Fibroblast of skin of right biceps (primary cell): ENCODE data around the gene EPB41L2.
"Not testable (repeated sequence)": the region's sequence is repeated elsewhere in the genome, so short reads cannot be mapped to it uniquely, and the experiment has no call there.

Source experiments
- DNase-seq: peaks from one replicate; pipeline ENCODE4 v3.0.0-alpha.2; 2013

The EPB41L2 gene

DNA sequence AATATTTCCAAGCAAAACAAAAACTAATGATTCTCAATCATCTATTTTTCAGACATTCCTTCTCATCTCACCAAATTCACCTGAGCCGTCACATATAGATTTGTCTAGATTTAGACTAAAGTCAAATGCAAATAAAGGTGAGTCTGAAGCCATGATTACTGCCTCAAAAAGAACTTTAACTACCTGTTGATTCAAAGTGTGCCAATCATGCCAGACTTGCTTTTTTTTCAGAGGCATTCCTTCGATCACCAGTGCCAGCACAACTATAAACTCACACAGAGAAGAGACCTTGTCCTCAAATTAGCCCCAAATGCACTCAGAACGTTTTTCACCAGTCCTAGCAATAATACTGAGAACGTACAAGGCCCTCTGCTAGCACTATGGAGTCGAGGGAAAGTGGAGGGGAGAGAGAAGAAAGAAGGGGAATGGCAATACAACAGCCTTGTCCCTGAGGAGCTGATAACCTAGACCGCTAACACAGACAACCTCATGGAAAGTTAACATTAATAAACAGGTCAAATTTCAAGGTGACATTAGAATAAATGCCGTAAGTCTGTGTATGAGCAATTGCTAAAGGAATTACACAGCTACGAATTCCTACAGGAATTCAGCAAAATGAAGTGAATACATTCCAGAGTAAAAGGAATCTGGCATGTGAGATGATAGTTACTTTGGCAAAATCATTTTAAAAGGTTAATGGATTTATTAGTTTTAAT, 60.9 kb downstream of the EPB41L2 start:
- DNase-seq = peak; percentile 59

DNA sequence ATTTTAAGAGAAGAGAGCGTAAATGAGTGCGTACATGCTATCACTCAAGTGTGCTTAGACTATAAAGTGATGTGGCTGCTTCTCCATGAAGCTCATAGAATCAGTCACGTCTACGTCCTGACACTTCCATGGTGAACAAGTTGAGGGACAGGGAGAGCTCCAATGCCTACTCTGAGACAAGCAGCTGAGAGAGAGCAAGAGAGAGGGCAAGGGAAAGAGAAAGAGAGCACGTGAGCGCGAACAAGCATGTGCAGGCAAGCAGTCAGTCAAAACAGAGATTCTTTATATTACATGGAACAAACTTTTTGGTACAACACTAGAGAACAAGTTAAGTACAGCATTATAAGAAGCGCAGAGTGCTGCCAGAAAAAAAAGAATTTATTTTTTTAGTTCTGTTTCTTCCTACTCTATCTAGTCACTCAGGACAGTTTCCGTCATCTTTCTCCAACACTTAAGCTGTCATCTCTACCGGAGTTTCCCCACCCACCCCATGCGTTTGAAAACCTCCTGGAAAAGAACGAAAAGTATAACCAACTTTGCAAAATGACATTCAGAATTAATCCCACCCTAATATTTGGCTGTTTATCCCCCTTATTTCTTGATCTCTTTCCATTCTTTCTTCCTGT, 61.8 kb downstream of the EPB41L2 start:
- no peak for DNase-seq

DNA sequence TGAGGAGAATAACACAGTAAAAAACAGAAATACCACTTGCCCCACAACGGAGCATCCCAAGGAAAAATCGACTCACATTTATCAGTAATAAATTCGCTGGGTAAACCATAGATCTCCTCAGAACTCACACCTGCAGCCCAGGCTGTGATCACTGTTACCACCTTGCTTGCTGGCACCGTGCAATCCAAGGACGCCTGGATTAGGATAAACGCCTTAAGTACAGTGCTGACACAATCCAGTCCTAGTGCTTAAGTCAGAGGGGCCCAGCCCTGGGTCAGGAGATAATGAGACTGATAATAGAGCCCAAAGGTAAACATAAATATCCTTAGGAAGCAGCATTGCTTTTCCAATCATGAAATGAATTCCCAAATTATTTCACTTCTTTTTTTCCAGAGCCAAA, 62.5 kb downstream of the EPB41L2 start:
- no peak for DNase-seq

DNA sequence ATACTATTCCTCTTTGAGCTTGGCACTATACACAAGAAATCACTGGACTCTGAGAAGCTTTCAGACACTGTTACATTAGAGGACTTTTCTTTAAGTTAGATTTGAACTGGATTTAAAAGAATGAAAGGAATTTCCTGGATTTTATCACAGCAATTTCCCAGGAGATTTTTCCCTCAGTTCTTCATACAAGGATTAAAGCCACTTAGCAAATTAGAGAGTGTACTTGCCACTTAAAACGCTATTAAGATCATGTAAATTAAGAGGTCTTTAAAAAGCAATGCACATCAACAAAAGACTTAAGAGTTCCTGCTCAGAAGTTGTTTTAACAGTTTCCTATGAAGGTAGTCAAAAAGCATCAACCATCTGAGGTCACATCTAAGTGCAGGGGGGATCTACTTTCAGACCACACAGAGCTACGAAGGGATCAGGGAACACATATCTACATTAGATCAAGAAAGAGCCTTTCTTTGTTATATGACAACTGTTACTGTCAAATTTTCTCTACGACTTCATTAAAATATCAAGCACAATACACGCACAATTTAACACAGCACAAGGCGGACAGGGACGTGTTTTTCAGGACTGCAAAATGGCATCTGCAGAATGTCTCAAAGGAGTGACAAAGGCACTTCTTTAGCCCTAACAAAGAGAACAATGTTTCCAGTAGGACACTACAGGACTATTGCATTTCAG, 65.8 kb downstream of the EPB41L2 start:
- DNase-seq = peak; percentile 74

DNA sequence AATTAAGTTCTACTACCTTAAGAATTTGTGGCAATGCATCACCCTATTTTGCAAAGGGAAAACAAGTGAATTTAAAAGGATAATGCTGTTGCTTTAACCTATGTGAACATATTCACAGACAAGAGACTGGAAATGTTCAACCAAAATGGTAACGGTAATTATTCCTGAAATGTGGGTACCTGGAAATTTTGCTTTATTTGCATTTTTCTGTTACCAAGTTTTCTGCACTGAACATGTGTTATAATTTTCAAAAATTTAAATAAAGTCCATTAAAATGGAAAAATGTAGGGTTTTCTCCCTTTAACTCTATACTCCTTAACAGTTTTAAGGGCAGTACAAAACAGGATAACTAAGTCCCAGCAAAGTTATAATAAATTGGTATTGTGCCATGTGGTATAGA, 66.4 kb downstream of the EPB41L2 start:
- DNase-seq = no peak

DNA sequence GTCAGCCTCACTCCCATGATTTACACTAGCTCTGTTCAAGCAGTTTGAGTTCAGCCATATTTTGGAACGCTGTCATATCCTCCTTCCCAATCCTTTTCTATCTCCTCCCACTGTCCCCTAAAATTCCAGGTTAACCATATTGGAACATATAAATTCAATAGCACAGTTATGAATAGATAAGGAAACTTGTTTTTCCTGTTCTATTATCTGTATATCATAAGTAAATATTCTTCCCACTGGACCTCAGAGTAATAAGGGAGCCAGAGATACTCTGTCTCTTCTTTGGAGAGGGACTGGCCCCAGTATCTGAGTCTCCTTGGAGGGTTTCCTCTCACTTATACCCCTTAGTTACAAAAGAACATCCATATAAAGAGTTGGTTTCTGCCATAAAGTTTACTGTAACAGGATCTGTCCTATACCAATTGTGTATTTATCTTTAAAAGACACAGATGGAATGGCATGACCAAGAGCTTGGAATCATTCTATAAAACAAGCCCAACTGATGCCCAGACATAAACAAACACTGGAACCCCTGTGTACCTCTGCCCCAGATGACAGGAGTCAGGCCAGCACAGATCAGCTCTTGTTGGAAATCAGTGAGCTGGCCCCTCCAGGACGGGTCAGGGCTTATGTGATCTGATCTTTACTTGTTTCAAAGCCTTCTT, 67.1 kb downstream of the EPB41L2 start:
- DNase-seq = no peak

DNA sequence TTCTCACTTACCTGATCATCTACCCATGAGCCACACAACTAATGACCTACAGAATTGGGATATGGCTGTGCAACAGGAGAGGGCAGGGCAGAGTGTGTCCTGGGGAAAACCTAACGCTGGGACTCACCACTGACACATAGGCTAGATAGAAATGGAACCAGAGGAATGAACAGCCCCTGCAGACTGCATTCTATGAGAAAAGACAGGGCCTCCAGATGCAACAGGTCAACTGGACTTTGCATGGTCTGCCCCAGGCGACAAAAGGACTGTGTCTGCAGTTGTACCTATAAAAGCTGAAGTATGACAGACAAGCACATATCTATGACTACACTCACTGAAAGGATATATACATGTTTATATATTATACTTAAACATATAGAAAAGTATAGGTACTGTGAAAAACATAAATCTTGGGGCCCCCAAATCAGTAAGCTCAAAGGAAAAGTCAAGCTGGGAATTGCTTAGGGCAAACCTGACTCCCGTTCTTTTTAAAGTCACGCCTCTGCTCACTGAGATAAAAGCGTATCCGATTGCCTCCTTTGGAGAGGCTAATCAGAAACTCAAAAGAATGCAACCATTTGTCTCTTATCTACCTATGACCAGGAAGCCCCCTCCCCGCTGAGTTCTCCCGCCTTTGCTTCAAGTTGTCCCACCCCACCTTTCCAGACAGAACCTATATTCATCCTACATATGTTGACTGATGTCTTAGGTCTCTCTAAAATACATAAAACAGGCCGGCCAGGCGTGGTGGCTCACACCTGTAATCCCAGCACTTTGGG, 68.5 kb downstream of the EPB41L2 start:
- DNase-seq = no peak

DNA sequence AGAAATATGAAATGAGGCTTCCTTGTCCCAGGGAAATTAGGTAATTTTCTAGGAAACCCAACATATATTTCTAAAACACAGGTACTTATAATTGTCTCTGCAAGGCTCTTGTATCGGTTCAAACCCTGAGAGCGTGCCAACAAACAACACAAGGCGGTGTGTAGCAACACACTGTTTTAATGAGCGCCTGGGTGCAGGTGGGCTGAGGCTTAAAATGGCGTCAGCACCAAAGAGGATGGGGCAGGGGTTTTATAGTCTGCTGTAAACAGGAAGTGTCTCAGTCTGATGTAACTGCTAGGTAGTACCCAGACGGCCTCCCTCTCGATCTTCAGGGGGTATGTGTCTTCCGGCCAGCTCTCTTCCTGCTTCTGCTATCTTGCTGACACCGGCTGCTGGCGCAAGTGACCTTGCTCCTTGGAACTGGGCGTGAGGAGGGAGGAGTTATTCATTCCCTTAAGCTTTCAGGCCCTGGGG, 69.7 kb downstream of the EPB41L2 start:
- no peak for DNase-seq

DNA sequence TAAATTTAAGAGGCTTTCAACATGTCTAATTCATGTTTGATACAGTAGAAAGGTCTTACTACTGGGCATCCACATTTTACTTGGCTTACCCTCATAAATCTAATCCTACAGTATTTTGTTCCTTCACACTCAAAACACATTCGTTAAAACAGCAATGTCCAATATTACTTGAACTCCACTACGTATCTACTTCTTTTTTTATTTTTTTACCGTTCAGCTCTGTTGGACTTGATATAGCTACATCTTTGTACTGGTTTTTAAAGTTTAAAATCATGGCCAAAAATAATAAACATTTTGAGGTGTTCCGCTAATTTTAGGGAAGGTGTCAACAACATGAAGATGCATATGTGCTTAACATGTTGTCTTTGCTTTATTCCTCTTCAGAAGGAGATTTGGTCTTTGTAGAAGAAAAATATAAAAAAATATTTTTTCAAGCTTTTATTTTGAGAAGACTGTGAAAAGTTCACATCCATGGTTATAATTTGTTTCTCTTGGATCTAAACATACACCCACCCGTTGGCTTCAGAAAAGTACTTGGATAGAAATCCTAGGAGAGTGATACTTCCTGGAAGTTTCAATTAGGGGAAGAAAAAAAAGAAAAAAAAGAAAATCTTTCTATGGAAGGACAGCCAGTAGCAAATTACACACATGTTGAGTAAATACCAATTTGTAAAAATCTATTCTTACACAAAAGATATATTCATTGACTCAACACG, 71.5 kb downstream of the EPB41L2 start:
- no peak for DNase-seq

DNA sequence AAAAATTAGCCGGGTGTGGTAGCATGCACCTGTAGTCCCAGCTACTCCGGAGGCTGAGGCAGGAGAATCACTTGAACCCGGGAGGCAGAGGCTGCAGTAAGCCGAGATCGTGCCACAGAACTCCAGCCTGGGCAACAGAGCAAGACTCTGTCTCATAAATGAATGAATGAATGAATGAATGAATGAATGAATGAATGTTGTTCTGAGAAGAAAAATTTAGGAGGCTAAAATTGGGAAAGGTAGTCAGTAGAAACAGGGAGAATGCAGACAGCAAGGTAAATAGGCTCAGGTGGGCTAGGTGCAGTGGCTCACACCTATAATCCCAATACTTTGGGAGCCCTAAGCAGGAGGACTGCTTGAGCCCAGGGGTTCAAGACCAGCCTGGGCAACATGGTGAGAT, 75.5 kb downstream of the EPB41L2 start:
- not testable (repeated sequence) for DNase-seq

DNA sequence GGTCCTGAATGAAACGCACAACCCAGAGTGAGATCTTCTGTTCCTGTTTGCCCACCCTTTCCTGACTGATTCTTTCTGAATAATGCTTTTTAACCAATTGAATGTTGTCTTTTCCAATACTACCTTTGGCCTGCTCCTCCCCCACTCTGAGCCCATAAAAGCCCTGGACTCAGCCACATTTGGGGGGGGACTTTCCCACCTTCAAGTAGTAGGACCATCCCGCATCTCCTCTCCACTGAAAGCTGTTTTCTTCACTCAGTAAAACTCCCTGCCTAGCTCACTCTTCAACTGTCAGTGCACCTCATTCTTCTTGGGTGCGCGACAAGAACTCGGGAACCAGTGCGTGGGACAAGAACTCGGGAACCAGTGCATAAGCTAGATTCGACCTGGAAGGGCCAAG, 77.9 kb downstream of the EPB41L2 start:
- DNase-seq = no peak

DNA sequence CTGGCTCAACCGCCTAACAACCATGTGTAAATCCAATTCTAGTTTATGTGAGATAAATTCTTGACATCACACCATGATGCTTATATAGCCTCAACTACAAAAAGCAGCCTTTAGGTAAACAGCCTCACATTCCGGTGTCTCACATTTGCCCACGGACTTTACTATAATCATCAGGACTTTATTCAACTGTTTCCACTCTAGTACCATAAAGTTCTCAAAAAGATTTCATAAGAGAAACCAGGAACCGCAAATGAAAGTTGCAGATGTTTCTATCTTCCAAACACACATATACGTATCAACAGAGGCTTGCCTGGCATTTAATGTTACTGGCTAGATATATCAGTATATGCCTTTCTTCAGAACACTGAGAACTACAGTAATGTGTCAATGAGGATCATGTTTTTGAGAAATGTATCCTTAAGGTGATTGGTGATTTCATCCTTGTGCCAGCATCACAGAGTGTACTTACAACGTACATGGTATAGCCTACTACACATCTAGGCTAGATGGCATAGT, 80.0 kb downstream of the EPB41L2 start:
- DNase-seq = no peak

DNA sequence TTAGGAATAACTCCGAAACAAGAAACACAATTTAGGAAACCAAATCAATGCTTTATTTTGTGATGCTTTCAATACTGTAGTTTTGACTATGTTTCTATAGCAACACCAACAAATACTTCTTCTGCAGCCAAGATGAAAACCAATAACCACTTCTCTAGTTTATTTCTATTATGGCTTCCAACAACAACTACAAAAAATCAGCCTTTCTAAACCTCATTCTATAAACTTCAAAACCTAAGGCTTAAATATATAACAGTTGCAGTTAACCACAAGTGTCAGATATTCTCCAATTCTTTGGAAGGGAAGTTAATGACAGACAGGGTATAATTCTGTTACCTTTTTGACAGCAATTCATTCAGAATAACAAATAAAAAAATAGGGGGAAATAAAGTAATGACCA, 80.9 kb downstream of the EPB41L2 start:
- DNase-seq = no peak

DNA sequence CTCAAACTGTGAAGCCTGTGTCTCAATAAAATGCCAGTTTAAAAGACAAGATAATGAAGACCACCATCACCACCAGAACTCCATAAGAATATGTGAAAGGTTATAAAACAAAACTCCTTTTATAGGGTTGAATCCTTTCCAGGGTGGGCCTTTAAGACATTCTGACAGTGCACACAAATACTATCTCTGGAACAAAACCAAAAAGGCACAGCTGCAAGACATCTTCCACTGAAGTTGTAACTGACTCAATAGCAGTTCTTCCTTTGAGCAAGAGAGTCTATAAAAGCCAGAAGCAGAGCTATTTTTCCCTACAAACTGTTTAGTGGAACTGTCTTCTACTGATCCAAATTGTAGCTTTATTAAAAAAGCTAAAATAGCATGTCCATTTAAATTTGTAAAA, 81.6 kb downstream of the EPB41L2 start:
- peak; percentile 40 for DNase-seq

DNA sequence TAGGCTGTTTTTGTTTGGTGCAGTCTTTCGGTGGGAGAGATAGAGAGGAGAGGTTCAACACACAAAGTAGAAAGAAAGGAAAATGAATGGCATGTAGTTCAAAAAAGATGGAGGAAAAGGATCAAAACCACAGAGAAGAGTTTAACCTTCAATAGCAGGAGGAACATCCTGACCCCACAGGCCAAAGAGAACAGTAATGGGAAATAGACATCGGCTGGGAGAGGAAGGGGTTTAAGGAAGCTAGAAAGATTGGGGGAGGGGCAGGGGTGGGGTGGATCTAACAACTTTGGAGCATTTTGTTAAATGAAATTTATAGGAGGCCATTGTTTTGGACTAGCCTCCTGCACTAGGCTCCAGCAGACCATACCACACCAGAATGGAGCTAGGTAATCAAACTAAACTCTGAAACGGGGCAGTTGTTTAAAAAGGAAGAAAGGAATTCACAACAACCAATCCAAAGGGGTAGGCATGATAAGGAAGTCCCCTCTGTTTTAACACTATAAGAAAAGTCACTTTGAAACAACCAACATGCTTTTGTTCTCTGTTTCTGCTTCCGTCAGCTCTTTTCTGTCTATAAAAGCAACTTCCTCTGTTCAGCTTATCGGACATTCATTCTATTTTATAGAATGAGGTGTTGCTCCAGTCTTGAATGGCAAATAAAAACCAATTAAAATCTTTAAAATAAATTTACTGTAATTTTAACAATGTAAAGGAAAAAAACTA, 82.6 kb downstream of the EPB41L2 start:
- DNase-seq = no peak

DNA sequence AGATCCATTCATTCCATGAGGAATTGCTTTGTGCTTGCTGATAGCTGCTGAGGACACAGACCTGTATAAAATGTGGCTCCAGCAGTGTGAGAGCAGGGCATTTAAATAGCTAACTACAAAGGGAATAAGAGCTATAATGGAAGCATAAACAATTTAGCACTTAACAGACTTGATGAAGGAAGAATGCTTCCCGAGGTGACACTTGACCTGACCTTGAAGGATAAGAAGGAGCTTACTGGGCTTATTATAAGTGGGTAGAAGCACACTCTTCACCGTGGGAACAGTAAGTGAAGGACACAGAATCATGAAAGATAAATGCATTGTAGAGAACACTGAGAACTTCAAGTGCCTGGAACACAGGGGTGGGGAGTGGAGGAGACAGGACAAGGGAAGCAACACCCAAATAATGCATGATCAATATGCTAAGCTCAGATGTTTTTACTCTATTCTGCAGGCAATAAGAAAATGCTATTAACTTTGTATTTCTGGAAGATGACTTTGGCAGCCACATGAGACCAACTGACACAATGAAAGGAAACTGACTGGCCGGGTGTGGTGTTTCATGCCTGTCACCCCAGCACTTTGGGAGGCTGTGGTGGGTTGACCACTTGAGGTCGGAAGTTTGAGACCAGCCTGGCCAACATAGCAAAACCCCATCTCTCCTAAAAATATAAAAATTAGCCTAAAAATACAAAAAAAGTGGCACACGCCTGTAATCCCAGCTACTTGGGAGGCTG, 84.2 kb downstream of the EPB41L2 start:
- no peak for DNase-seq

DNA sequence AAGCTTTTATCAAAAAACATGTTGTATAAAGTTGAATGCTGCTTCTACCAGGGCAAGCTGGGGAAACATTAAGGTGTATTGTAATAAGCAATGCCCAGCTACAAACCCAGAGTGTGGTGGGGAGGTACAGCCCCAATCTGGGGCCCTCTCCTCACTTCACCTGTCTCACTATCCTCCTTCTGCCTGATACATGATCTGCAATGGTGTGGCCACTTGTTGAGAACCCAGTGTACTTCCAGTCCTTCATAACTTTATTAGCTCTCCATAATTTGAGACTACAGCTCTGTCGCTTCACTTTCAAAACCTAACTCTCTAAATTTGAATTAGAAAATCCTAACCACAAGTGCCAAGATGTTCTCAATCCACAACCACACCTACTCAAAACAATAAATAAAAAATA, 84.9 kb downstream of the EPB41L2 start:
- no peak for DNase-seq

DNA sequence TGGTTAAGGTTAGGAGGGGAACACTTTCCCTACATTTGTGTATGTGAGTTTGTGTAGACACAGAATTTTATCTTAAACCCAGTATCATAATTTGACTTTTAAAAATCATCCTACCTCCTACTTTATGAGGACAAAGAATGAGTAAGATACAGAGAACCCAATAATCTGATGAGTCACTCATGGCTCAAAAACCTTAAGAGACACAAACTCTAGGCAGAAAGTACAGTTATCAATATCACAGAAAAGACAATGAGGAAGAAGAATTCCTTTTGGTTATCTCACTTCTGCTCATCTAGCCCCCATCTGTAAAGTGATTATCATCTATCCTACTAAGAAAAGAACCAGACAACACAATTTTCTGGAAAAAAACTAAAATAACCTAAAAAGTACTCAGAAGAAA, 87.7 kb downstream of the EPB41L2 start:
- DNase-seq = peak; percentile 55

DNA sequence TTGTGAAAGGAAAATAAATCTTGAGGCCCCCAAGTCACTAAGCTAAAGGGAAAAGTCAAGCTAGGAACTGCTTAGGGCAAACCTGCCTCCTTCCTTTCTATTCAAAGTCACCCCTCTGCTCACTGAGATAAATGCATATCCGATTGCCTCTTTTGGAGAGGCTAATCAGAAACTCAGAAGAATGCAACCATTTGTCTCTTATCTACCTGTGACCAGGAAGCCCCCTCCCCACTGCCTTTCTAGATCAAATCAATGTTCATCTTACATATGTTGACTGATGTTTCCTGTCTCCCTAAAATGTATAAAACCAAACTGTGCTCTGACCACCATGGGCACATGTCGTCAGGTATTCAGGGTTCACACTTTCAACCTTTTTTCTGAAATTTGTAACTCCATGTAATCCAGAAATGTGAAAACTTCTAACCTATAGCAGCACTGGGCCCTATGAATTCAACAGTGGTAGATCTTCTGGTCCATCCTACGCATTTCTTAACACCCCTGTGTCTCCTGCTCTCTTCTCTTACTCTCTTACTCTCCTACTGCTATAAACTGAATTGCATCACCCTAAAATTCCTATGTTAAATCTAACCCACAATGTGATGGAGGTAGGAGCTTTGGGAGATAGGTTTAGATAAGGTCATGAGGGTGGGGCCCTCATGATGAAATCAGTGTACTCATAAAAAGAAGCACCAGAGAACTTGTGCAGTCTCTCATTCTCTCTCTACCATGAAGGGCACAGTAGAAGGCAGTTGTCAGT, 89.3 kb downstream of the EPB41L2 start:
- no peak for DNase-seq

DNA sequence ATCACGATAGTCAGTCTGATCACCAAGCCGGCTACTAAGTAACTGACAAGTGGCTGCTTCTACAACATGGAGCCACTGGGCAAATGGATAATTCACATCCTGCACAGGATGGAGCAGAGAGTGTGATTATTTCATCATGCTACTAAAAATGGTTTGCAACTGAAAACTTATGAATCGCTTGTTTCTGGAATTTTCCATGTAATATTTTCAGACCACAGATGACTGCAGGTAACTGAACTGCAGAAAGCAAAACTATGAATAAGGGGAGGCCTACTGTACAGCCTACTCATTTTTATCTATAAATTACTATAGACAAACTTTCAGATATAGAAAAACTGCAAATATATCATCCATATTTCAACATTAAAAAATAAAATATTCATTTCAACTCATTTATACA, 91.5 kb downstream of the EPB41L2 start:
- DNase-seq = peak; percentile 18
